ENCODE results near the gene BMPR1B. TPM values are rescaled to one million over a fixed set of nuclear protein-coding genes. Genes with fewer than 3 reads are reported as not detected.

Gene BMPR1B
- total RNA-seq, 1 donor from 2014 or later = not detected

DNA sequence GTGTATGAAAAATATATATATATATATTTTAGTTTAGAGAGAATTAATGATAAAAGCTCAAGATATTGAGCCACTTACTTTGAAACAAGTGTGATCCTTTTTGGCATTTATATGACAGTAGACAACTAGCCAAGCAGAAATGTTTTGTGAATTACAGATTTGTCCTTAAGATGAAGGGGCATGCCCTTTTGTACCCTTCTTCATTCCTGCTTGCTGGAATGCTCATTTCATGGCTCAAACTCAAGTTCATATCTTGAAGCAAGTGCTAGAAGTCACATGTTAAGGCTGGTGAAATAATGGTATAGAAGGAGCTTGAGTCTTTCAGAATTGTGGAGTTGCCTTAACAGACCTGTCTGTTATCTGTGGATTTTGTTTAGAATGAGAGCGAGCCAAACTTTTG is 203.0 kb downstream of the BMPR1B start:
- ChIA-PET CTCF (no interaction called here), POLR2A (no interaction called here)

DNA sequence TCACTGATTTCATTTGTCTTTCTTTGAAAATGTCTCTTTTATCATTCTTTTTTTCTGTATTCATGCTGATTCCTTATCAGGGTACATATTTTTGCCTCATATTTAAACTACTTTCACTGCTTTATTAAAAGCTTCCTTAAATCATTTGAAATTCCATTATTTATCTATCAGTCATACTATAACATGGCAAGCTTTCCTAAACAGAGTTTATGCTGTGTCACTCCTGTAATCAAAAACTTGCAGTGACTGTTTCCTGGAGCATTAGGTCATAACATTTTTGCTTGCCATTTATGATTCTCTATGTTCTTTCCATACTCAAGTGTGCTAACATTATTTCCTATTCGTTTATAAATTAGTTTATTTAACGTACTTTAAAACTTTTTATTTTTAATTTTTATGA is 203.7 kb downstream of the BMPR1B start:
- Mint-ChIP-seq H3K9me3 (peaks cover 5% of the 10 kb centered on the region), H3K27me3 (no peaks in the 10 kb centered on the region), H3K27ac (no peak overlapping the region), H3K4me1 (no peaks in the 10 kb centered on the region), H3K4me3 (no peak overlapping the region), H3K36me3 (ENCODE audit: low read depth) (no peaks in the 10 kb centered on the region)
- no peak for ATAC-seq (ENCODE audit: low read depth)
- ChIA-PET POLR2A (no interaction called here), CTCF (no interaction called here)
- TF ChIP-seq, protein P1, sequence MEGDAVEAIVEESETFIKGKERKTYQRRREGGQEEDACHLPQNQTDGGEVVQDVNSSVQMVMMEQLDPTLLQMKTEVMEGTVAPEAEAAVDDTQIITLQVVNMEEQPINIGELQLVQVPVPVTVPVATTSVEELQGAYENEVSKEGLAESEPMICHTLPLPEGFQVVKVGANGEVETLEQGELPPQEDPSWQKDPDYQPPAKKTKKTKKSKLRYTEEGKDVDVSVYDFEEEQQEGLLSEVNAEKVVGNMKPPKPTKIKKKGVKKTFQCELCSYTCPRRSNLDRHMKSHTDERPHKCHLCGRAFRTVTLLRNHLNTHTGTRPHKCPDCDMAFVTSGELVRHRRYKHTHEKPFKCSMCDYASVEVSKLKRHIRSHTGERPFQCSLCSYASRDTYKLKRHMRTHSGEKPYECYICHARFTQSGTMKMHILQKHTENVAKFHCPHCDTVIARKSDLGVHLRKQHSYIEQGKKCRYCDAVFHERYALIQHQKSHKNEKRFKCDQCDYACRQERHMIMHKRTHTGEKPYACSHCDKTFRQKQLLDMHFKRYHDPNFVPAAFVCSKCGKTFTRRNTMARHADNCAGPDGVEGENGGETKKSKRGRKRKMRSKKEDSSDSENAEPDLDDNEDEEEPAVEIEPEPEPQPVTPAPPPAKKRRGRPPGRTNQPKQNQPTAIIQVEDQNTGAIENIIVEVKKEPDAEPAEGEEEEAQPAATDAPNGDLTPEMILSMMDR (IDR thresholded peaks at IDR 0.05) = no peak
- intact Hi-C loops (cut with micrococcal nuclease) = no loop called here
- DNase-seq = no peak

More for the DNA sequence above, 203.0 kb downstream of the BMPR1B start:
- intact Hi-C loops (cut with micrococcal nuclease) = no loop called here
- no peak overlapping the region for H3K4me3 Mint-ChIP-seq
- ATAC-seq (ENCODE audit: low read depth) (no peak), DNase-seq (no peak)
- no peaks in the 10 kb centered on the region for H3K27me3 Mint-ChIP-seq
- H3K4me1 Mint-ChIP-seq = no peaks in the 10 kb centered on the region
- H3K36me3 Mint-ChIP-seq (ENCODE audit: low read depth) = no peaks in the 10 kb centered on the region
- H3K9me3 Mint-ChIP-seq = peaks cover 5% of the 10 kb centered on the region
- TF ChIP-seq, protein P1 (IDR thresholded peaks at IDR 0.05) = no peak
- no peak overlapping the region for H3K27ac Mint-ChIP-seq

DNA sequence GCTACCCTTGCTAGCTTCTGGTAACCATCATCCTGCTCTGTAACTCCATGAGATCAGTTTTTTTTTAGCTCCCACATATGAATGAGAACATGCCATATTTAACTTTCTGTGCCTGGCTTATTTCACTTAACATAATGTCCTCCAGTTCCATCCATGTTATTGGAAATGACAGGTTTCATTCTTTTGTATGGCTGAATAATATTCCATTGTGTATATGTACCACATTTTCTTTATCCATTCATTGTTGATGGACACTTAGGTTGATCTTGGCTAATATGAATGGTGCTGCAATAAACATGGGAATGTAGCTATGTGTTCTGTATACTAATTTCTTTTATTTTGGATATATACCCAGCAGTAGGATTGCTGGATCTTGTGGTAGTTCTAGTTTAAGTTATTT is 204.7 kb downstream of the BMPR1B start:
- ChIA-PET CTCF (no interaction called here), POLR2A (no interaction called here)
- no peak for DNase-seq
- H3K4me3 Mint-ChIP-seq = no peak overlapping the region
- H3K4me1 Mint-ChIP-seq = no peaks in the 10 kb centered on the region
- H3K27ac Mint-ChIP-seq = no peak overlapping the region
- TF ChIP-seq, protein P1 (IDR thresholded peaks at IDR 0.05) = no peak
- H3K36me3 Mint-ChIP-seq (ENCODE audit: low read depth) = no peaks in the 10 kb centered on the region
- intact Hi-C loops (cut with micrococcal nuclease) = no loop called here
- H3K27me3 Mint-ChIP-seq = no peaks in the 10 kb centered on the region
- peaks cover 5% of the 10 kb centered on the region for H3K9me3 Mint-ChIP-seq
- ATAC-seq (ENCODE audit: low read depth) = no peak

DNA sequence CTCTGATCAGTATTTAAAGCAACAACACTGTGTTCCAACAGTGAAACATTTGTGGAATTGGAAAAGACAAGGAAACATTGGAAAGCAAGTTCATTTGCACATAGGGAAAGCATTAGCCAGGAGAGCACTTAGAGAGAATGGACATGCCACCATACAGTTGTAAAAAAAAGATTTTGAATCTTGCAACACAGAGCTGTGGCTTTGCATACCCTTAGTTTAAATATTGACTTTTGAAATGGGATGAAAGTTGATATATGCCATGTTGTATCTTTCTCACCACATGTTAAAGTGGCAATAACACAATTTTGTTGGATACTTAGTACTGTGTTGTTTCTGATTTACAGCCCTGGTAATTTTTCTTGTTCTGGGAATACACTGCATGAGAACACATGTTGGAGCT is 208.1 kb downstream of the BMPR1B start:
- ATAC-seq (ENCODE audit: low read depth) (no peak), DNase-seq (no peak)
- TF ChIP-seq, protein P1 (IDR thresholded peaks at IDR 0.05) = no peak
- CTCF ChIA-PET = no interaction called here
- no peaks in the 10 kb centered on the region for H3K27me3 Mint-ChIP-seq
- intact Hi-C loops (cut with micrococcal nuclease) = no loop called here
- peaks cover 5% of the 10 kb centered on the region for H3K9me3 Mint-ChIP-seq
- no peak overlapping the region for H3K4me3 Mint-ChIP-seq
- no peak overlapping the region for H3K27ac Mint-ChIP-seq
- H3K36me3 Mint-ChIP-seq (ENCODE audit: low read depth) = no peaks in the 10 kb centered on the region
- H3K4me1 Mint-ChIP-seq = no peaks in the 10 kb centered on the region
- POLR2A ChIA-PET = no interaction called here

DNA sequence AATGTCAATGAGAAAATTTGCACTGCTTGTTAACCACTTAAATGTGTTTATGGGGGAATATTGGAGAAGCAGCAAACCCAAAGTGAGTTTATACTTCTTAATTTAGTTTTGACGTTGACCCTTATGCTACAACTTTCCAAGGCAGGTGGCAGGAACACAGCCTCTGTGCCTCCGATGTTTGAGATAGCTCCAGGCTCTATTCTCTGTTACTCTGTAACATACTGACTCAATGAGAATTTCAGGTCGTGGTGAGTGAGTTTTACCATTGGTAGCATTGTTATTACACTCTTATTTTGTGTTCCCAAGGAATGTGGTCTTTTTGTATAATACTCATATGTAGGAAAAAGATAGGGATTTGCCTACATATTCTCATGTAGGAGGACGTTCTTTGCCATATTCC is 210.7 kb downstream of the BMPR1B start:
- ChIA-PET POLR2A (no interaction called here), CTCF (no interaction called here)
- no peaks in the 10 kb centered on the region for H3K27me3 Mint-ChIP-seq
- TF ChIP-seq, protein P1 (IDR thresholded peaks at IDR 0.05) = no peak
- ATAC-seq (ENCODE audit: low read depth) (no peak), DNase-seq (no peak)
- H3K4me1 Mint-ChIP-seq = no peaks in the 10 kb centered on the region
- no peaks in the 10 kb centered on the region for H3K9me3 Mint-ChIP-seq
- intact Hi-C loops (cut with micrococcal nuclease) = no loop called here
- no peak overlapping the region for H3K4me3 Mint-ChIP-seq
- no peak overlapping the region for H3K27ac Mint-ChIP-seq
- H3K36me3 Mint-ChIP-seq (ENCODE audit: low read depth) = no peaks in the 10 kb centered on the region
